Mucosa of rectum (tissue), 2 donors: ENCODE data around the gene C16orf95.
"Not testable (repeated sequence)": the region's sequence is repeated elsewhere in the genome, so short reads cannot be mapped to it uniquely, and the experiment has no call there.

ENCODE experiments used
- H3K27ac ChIP-seq, 2 donors: one replicate each; pipeline ENCODE4 v1.7.0; 2013; ENCODE audit warnings: inconsistent platforms in 2 of 2, low read depth in 2 of 2, low read length in 2 of 2
- H3K27me3 ChIP-seq, 2 donors: one replicate each; pipeline ENCODE4 v1.7.0; 2013; ENCODE audit warnings: low read length in 2 of 2; ENCODE audit not compliant: control insufficient read depth in 2 of 2, insufficient read depth in 2 of 2
- H3K36me3 ChIP-seq, 2 donors: one replicate each; pipeline ENCODE4 v1.7.0; 2013; ENCODE audit warnings: low read length in 2 of 2; ENCODE audit not compliant: control insufficient read depth in 2 of 2, insufficient read depth in 2 of 2
- H3K4me1 ChIP-seq, 2 donors: one replicate each; pipeline ENCODE4 v1.7.0; 2013; ENCODE audit warnings: low read length in 2 of 2, mild to moderate bottlenecking in 1 of 2; ENCODE audit not compliant: control insufficient read depth in 2 of 2, insufficient read depth in 2 of 2
- H3K4me3 ChIP-seq, 2 donors: one replicate each; pipeline ENCODE4 v1.7.0; 2013; ENCODE audit warnings: low read length in 2 of 2
- H3K9ac ChIP-seq, 2 donors: one replicate each; pipeline ENCODE4 v1.7.0; 2013; ENCODE audit warnings: low read length in 2 of 2, low read depth in 1 of 2, mild to moderate bottlenecking in 1 of 2
- H3K9me3 ChIP-seq, 2 donors: one replicate each; pipeline ENCODE4 v1.7.0; 2013; ENCODE audit warnings: low read length in 2 of 2; ENCODE audit not compliant: control insufficient read depth in 2 of 2
- donor health status: healthy.
- donor health status: Normal muscosa, but diverticular disease.

The C16orf95 gene

DNA sequence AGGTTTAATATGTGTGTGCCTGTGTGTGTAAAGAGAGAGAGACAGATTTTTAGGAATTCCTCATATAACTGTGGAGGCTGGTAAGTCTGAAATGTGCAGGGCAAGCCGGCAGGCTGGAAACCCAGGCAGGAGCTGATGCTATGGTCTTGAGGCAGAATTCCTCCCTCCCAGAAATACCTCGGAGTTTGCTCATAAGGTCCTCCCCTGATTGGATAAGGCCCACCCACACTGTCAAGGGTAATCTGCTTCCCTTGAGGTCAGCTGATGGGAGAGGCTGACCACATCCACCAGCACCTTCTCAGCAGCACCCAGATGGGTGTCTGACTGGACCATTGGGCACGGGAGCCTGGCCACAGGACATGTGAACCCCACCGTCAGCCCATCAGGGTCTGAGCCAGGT, 42.4 kb downstream of the C16orf95 start:
- Histone ChIP-seq H3K27me3 (peaks cover 0 to 2% of the 10 kb centered on the region in 2 donors), H3K4me3 (no peak overlapping the region), H3K27ac (no peak overlapping the region), H3K9ac (no peak overlapping the region), H3K36me3 (no peaks in the 10 kb centered on the region), H3K4me1 (peaks cover 3 to 14% of the 10 kb centered on the region in 2 donors), H3K9me3 (no peaks in the 10 kb centered on the region)

GRCh38 chr16:87273471-87274030, 43.6 kb downstream of the C16orf95 start:
- Histone ChIP-seq H3K9ac (no peak overlapping the region), H3K4me3 (no peak overlapping the region), H3K36me3 (no peaks in the 10 kb centered on the region), H3K27ac (no peak overlapping the region), H3K27me3 (peaks cover 0 to 2% of the 10 kb centered on the region in 2 donors), H3K9me3 (no peaks in the 10 kb centered on the region), H3K4me1 (peaks cover 3 to 14% of the 10 kb centered on the region in 2 donors)

DNA sequence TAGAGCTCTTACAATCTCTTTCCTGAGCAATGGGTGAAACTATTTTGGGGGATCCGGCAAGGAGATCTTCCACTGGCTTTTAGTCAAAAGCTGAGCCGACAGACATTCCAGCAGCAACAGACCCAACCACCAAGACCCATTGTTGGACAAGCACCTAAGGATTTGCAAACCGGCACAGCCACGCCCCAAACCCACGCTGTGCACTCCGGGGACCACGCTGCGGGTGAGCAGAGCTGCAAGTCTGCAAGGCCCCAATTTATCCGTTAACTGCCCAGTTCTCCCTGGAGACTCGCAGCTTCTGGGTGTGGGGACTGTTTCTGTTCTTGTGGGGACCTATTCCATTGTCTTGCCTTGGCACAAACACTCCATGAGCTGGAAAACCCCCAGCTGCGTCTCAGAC, 45.9 kb downstream of the C16orf95 start:
- no peaks in the 10 kb centered on the region for H3K36me3 ChIP-seq
- H3K4me3 ChIP-seq = no peak overlapping the region
- H3K27me3 ChIP-seq = peaks cover 0 to 2% of the 10 kb centered on the region in 2 donors
- no peaks in the 10 kb centered on the region for H3K4me1 ChIP-seq
- H3K9me3 ChIP-seq = no peaks in the 10 kb centered on the region
- H3K9ac ChIP-seq = no peak overlapping the region
- no peak overlapping the region for H3K27ac ChIP-seq

DNA sequence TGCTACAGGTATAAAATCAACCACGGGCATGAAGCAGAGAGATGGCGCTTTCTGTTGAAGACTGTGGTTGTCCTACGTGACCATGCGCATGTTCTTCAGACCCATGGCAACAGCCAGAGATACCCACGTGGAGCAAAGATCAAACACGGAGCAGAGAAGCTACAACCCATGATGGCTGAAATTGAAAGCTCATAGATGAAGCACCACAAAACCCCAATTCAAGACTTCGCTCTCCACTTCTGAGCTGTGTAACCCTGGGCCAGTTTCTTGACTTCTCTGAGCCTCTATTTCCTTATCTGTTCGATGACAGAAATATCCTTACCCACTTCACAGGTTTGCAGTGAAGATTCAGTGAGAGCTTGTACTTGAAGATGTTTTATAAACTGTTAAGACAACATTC, 49.6 kb downstream of the C16orf95 start:
- no peaks in the 10 kb centered on the region for H3K4me1 ChIP-seq
- H3K27me3 ChIP-seq = peaks cover 0 to 2% of the 10 kb centered on the region in 2 donors
- no peak overlapping the region for H3K27ac ChIP-seq
- no peaks in the 10 kb centered on the region for H3K36me3 ChIP-seq
- H3K9me3 ChIP-seq = no peaks in the 10 kb centered on the region
- no peak overlapping the region for H3K9ac ChIP-seq
- H3K4me3 ChIP-seq = no peak overlapping the region

GRCh38 chr16:87266846-87267245, 50.3 kb downstream of the C16orf95 start:
- no peak overlapping the region for H3K4me3 ChIP-seq
- H3K9ac ChIP-seq = no peak overlapping the region
- no peaks in the 10 kb centered on the region for H3K36me3 ChIP-seq
- H3K27me3 ChIP-seq = no peaks in the 10 kb centered on the region
- H3K27ac ChIP-seq = no peak overlapping the region
- no peaks in the 10 kb centered on the region for H3K4me1 ChIP-seq
- no peaks in the 10 kb centered on the region for H3K9me3 ChIP-seq

GRCh38 chr16:87265261-87265660, 51.9 kb downstream of the C16orf95 start:
- Histone ChIP-seq H3K4me3 (no peak overlapping the region), H3K9ac (no peak overlapping the region), H3K27ac (no peak overlapping the region), H3K27me3 (no peaks in the 10 kb centered on the region), H3K9me3 (no peaks in the 10 kb centered on the region), H3K4me1 (no peaks in the 10 kb centered on the region), H3K36me3 (no peaks in the 10 kb centered on the region)

DNA sequence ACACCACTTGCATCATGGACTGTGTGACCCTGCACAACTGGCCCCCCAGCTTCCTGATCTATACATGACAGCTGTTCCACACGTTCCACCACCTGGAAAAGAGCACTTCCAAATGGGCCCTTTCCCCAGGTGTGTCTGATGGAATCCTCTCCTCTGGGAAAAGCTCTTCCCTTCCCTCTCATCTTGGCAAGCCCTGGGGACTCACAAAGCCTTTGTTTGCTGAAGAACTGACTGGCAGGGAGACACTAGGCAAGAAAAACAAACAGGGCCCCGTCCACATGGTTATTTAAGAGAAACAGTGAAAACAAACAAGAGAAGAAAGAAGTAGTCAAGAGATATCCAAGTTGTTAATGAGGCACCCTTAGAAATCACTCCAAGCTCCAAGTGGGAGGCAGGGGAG, 52.6 kb downstream of the C16orf95 start:
- Histone ChIP-seq H3K4me1 (no peaks in the 10 kb centered on the region), H3K9ac (no peak overlapping the region), H3K4me3 (no peak overlapping the region), H3K27me3 (no peaks in the 10 kb centered on the region), H3K27ac (no peak overlapping the region), H3K9me3 (no peaks in the 10 kb centered on the region), H3K36me3 (no peaks in the 10 kb centered on the region)

DNA sequence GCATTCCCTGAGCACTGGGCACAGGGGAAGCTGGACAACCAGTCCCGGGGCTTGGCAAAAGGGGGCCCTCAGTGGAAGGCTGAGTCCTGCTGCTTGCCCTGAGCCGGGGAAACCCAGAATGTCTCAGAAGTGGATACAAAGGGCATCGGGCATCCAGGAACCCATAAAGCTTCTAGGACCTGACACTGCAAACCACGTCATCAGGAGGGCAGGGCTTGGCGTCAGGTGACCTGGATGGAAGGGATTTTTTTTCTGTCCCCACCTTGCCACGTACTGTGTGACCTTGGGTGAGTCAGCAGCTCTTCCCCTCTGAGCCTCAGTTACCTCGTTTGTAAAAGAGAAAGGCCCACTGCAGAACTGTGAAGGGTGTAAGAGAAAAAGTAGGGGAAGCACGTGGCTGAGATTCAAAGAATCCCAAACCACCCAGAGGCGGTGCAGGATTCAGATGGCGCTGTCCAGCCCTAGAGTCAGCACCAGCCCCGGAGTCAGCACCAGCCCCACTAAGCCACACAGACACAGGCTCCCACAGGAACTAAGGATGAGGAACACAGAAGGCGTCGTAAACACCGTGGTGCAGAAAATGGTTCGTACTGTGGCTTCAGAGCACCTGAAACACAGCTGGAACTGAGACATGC, 53.7 kb downstream of the C16orf95 start:
- H3K4me3 ChIP-seq = no peak overlapping the region
- H3K9ac ChIP-seq = no peak overlapping the region
- H3K27ac ChIP-seq = no peak overlapping the region
- H3K27me3 ChIP-seq = no peaks in the 10 kb centered on the region
- no peaks in the 10 kb centered on the region for H3K36me3 ChIP-seq
- no peaks in the 10 kb centered on the region for H3K4me1 ChIP-seq
- H3K9me3 ChIP-seq = no peaks in the 10 kb centered on the region

DNA sequence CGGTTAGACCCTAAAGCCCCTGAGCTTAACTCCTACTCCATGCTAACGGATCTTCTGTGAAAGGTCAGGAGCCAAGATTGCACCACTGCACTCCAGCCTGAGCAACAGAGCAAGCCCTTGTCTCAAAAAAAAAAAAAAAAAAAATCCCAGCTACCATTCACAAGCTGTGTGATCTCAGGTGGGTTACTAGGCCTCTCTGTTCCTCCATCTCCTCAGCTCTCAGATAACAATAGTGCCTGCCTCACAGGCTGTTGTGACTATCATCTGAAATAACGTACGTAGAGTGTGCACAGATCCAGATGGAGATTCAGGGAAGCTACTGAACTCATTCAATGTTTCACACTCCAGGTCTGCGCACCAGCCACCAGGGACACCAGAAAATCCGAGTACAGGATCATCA, 57.8 kb downstream of the C16orf95 start:
- Histone ChIP-seq H3K27me3 (no peaks in the 10 kb centered on the region), H3K9me3 (no peaks in the 10 kb centered on the region), H3K9ac (no peak overlapping the region), H3K4me1 (no peaks in the 10 kb centered on the region), H3K4me3 (no peak overlapping the region), H3K36me3 (no peaks in the 10 kb centered on the region), H3K27ac (no peak overlapping the region)

- not testable (repeated sequence) for H3K4me1 ChIP-seq, H3K36me3 ChIP-seq, H3K9ac ChIP-seq, H3K27me3 ChIP-seq, H3K4me3 ChIP-seq, H3K27ac ChIP-seq, H3K9me3 ChIP-seq
Observed at GRCh38 chr16:87258653-87259052, 58.5 kb downstream of the C16orf95 start.
